Right renal cortex interstitium (tissue), 3 donors: Measurements from ENCODE around the gene CNOT10. TPM values are rescaled to one million over a fixed set of nuclear protein-coding genes. Genes with fewer than 3 reads are reported as not detected.
"Not testable (repeated sequence)": the region's sequence is repeated elsewhere in the genome, so short reads cannot be mapped to it uniquely, and the experiment has no call there.

Source experiments
- DNase-seq, 3 donors: peaks; one replicate each; pipeline ENCODE4 v3.0.0-alpha.2; 2013; ENCODE audit warnings: low read depth in 3 of 3, low spot score in 2 of 3
- polyA plus RNA-seq, 3 donors: library from polyadenylated mRNA; unstranded; fragments of 120-200 nt; gene quantifications; one replicate each; pipeline ENCODE4 v1.2.1, GENCODE V29; 2013; ENCODE audit not compliant: insufficient read length in 3 of 3

The CNOT10 gene, protein sequence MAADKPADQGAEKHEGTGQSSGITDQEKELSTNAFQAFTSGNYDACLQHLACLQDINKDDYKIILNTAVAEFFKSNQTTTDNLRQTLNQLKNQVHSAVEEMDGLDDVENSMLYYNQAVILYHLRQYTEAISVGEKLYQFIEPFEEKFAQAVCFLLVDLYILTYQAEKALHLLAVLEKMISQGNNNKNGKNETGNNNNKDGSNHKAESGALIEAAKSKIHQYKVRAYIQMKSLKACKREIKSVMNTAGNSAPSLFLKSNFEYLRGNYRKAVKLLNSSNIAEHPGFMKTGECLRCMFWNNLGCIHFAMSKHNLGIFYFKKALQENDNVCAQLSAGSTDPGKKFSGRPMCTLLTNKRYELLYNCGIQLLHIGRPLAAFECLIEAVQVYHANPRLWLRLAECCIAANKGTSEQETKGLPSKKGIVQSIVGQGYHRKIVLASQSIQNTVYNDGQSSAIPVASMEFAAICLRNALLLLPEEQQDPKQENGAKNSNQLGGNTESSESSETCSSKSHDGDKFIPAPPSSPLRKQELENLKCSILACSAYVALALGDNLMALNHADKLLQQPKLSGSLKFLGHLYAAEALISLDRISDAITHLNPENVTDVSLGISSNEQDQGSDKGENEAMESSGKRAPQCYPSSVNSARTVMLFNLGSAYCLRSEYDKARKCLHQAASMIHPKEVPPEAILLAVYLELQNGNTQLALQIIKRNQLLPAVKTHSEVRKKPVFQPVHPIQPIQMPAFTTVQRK
- polyA plus RNA-seq = 10 to 100 TPM; 47.2 to 48.2 (median 47.9) TPM

DNA sequence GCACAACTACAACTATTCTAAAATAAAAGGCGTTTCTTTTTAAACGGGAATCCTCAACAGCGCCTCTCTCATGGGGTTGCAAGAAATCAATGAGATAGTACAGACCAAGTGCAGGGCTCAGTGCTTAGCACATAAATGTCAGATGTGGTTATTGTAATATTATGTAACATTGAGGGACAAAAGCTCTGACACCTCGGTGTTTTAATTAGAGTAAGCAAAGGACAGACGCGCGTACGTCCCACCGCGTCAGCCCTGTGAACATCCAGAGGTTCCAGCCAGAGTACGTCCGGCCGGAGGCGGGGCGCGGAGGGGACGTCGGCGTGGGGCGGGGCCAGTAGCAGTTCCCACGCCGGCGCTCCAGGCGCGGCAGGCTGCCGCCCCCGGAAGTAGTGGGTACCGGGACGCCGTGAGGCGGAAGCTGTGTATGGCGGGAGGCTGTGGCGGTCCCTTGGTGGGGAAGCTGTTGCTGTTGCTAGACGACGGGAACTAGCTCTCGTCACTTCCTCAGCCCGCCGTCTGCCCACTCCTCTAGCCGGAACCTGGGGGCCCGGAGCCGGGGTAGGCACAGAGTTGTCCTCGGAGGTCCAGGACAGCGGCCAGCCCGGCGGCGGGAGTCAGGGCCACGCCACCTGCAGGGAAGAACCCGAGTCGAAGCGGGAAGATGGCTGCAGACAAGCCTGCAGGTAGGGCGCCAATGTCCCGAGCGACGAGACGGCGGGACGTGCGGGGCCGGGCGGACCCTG lies at the start of gene CNOT10:
Gene CNOT10 (plus strand): TSS at position 389 of the 743 bp plus-strand sequence. CDS start 273 bp downstream, at position 662.
- DNase-seq = peak; percentile 81 to 88 (median 85)

DNA sequence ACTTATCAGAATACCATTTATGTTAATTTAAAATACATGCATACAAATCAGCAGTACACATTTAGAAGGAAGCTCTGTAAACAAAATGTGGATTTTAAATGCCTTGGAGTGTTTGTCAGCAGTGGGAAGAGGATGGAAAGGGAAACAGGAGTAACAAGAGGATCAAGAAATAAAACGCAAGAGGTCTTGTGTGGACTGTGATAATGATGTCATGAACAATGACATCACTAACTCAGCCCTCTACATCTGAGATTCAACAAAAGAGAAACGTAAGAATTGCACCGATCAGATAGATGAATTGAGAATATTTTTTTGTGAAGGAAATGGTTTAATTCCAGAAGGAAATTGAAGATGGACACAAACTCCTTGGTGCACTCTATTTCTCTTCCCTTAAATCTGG lies 44.0 kb upstream of the CNOT10 start:
- DNase-seq = no peak

DNA sequence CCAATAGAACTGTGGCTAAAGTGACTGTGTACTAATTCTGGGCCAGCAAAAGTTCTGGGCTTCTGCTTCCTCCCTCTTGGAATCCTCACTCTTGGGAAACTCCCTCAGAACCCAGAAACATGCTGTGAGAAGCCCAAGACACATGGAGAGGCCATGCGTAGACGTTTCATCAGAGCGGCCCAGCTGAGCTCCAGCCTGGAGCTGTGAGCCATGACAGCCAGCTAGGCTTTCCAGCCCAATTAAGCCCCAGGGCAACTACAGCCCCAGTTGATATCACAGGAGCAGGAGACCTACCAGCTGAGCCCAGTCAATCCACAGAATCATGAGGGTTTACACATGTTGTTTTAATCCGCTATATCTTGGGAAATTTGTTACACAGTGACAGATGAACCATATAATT lies 43.6 kb upstream of the CNOT10 start:
- no peak for DNase-seq

DNA sequence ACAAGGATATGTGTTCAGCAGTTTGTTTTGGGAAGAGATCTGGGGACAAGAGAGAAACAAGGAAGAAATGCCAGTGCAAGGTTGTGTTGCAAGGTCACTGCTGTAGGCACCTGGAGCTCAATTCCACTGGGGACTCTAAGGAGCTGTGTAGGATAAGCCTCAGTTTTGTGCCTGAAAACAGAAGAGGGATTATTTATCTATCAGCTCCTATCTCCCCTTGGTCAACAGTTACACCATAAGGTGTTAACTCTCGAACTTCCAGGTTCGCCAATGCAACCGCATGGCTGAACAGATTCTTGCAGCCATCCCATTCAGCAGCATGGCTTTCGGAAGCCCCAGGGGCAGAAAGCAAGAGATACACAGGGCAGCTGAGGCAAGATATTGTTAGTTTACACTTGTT lies 41.6 kb upstream of the CNOT10 start:
- DNase-seq = no peak

DNA sequence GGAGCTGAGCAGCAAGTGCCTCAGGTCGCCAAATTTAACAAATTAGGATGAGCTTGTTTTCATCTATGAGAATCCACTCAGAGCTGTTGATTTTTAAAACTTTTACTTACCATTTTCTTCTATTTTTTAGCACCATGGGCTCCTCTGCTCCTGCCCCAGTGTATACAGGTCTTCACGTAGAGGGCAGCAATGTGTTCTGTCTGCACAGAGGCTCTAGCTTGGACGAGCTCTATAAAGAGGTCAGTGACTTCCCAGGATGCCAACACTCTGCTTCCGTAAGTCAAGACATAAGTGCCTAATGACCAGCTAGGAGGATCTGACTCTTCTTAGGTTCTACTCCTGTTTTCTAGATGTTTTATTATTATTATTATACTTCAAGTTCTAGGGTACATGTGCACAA lies 41.2 kb upstream of the CNOT10 start:
- no peak for DNase-seq

GRCh38 chr3:32644380-32644779 lies 40.6 kb upstream of the CNOT10 start:
- DNase-seq = no peak

- DNase-seq = no peak
Observed at GRCh38 chr3:32646761-32647160, 38.2 kb upstream of the CNOT10 start.

GRCh38 chr3:32652337-32653100 lies 32.5 kb upstream of the CNOT10 start:
- not testable (repeated sequence) for DNase-seq

DNA sequence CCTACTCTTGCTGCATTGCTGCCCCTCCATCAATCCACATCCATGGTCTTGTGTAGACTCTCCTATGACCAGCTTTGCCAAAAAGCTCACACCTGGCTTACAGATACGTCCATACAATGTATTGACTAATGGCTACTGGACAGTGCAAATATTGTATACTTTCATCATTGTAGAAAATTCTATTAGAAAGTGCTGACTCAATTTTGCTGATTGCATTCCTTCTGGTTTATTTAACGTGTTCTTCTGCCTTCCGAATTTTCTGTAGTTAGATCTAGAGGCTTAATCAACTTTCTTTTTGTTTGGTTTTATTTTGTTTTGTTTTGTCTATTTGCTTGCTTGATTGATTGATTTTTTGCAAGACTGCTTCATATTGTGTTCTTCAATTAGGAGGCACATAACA lies 29.8 kb upstream of the CNOT10 start:
- DNase-seq = no peak

GRCh38 chr3:32660634-32661033 lies 24.4 kb upstream of the CNOT10 start:
- DNase-seq = no peak

- DNase-seq = no peak
Observed at GRCh38 chr3:32662647-32663046, 22.3 kb upstream of the CNOT10 start.

GRCh38 chr3:32664630-32665075 lies 20.3 kb upstream of the CNOT10 start:
- not testable (repeated sequence) for DNase-seq

GRCh38 chr3:32667072-32667582 lies 17.9 kb upstream of the CNOT10 start:
- no peak for DNase-seq

- DNase-seq = not testable (repeated sequence)
Observed at GRCh38 chr3:32669226-32669625, 15.8 kb upstream of the CNOT10 start.

DNA sequence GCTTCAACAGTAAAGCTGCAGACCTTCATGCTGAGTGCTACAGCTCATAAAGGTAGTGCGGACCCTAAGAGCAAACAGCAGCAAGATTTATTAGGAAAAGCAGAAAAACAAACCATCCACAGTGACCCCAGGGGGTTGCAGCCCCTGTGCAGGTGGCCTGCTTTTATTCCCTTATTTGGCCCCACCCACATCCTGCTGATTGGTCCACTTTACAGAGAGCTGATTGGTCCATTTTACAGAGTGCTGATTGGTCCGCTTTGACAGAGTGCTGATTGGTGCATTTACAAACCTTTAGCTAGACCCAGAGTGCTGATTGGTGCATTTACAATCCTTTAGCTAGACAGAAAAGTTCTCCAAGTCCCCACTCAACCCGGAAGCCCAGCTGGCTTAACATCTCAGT lies 11.3 kb upstream of the CNOT10 start:
- not testable (repeated sequence) for DNase-seq

- no peak for DNase-seq
Observed at GRCh38 chr3:32675164-32675563, 9.8 kb upstream of the CNOT10 start.

GRCh38 chr3:32675650-32676049 lies 9.3 kb upstream of the CNOT10 start:
- no peak for DNase-seq

- no peak for DNase-seq
Observed at GRCh38 chr3:32681811-32682210, 3.2 kb upstream of the CNOT10 start.

DNA sequence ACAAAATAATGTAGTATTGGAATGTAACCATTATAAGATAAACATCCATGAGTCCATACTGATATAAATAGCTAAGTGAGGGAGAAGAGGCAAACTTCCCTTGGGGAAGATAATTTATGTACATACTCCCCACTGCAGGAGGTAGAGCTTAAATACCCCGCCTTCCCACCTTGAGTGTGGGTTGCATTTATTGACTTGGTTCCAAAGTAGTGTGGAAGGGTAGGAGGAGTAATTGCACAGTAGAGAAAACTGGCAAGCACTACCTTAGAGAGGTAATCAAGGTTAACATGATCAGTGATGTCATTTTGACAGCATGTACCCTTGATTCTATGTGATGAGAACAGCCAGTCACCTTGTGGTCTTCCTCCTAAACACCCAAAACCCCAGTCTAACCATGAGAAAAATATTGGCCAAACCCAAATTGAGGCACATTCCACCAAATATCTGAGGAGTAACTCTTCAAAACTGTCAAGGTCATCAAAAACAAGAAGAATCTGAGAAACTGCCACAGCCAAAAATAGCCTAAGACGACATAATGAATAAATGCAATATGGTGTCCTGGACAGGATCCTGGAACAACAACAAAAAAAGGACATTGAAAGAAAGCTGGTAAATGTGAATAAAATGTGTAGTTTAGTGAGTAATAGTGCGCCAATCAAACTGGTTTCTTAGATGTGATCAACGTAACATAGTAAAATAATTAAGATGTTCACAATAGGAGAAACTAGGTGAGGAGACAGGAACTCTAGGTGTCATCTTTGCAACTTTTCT lies 774 bp upstream of the CNOT10 start:
- DNase-seq = no peak
